ENCODE data around the gene HLA-E.

The HLA-E gene

DNA sequence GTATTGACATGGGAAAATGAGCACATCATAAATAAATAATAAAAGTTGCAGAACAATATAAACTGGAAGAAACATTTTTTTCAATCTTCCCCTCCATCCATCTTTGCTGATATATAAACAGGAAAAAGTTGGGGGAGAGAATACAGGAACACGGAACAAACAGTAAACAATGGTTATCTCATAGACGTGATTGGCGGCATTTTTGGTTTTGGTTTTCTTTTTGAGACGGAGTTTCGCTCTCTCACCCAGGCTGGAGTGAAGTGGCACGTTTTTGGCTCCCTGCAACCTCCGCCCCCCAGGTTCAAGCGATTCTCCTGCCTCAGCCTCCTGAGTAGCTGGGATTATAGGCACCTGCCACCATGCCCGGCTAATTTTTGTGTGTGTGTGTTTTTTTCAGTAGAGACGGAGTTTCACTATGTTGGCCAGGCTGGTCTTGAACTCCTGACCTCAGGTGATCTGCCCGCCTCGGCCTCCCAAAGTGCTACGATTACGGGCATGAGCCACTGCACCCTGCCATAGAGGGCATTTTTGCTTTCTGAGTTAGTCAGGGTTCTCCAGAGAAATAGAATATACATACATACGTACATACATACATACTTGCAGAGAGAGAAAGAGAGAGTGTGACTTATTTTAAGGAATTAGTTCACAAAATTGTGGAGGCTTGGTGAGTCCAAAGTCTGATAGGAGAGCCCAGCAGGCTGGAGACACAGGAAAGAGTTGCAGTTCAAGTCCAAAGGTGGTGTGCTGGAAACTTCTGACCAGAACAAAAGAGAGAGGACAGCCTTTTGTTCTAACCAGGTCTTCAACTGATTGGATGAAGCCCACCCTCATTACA lies 44.4 kb downstream of the HLA-E start:
- H3K27ac ChIP-seq (ENCODE audit: low read depth, low read length), result no peak overlapping the region
- no peak overlapping the region for H3K9ac ChIP-seq (ENCODE audit: low read length)
- no peak for DNase-seq
- H2AK5ac ChIP-seq (ENCODE audit: low read length), result no peak overlapping the region
- no peaks in the 10 kb centered on the region for H3K4me1 ChIP-seq (ENCODE audit: control insufficient read depth, low read depth, low read length)
- H3K4me2 ChIP-seq (ENCODE audit: low read length), result no peak overlapping the region
- no peak overlapping the region for H3K23ac ChIP-seq (ENCODE audit: low read length)
- H3K36me3 ChIP-seq (ENCODE audit: control insufficient read depth, insufficient read depth, low read length), result no peaks in the 10 kb centered on the region
- no peak overlapping the region for H2BK5ac ChIP-seq (ENCODE audit: low read length)
- no peaks in the 10 kb centered on the region for H3K79me2 ChIP-seq (ENCODE audit: control insufficient read depth, insufficient read depth, low read length)
- no peaks in the 10 kb centered on the region for H3K79me1 ChIP-seq (ENCODE audit: low read length)
- no peaks in the 10 kb centered on the region for H3K27me3 ChIP-seq (ENCODE audit: insufficient read depth, low read length, poor library complexity)
- no peak overlapping the region for H4K8ac ChIP-seq (ENCODE audit: low read depth, low read length)
- H2BK120ac ChIP-seq (ENCODE audit: low read depth, low read length), result no peak overlapping the region
- H3K56ac ChIP-seq (ENCODE audit: low read length), result no peak overlapping the region
- no peak overlapping the region for H3K4ac ChIP-seq (ENCODE audit: low read depth, low read length)
- H2BK15ac ChIP-seq (replicated peaks; ENCODE audit: low read depth), result no peak overlapping the region
- no peak overlapping the region for H4K5ac ChIP-seq (ENCODE audit: low read length)
- H3K18ac ChIP-seq (ENCODE audit: low read length), result no peak overlapping the region
- no peak overlapping the region for H3K4me3 ChIP-seq (ENCODE audit: low read length)
- no CpG with 5 or more reads among the region's 15 CpGs for WGBS (ENCODE audit: extremely low coverage, insufficient coverage, low lambda C conversion rate)

GRCh38 chr6:30537931-30538330 lies 48.6 kb downstream of the HLA-E start:
- no peak overlapping the region for H3K4me2 ChIP-seq (ENCODE audit: low read length)
- no peak overlapping the region for H2BK120ac ChIP-seq (ENCODE audit: low read depth, low read length)
- H3K36me3 ChIP-seq (ENCODE audit: control insufficient read depth, insufficient read depth, low read length), result no peaks in the 10 kb centered on the region
- H3K18ac ChIP-seq (ENCODE audit: low read length), result no peak overlapping the region
- H3K4ac ChIP-seq (ENCODE audit: low read depth, low read length), result no peak overlapping the region
- H3K27ac ChIP-seq (ENCODE audit: low read depth, low read length), result no peak overlapping the region
- no peak overlapping the region for H2BK15ac ChIP-seq (replicated peaks; ENCODE audit: low read depth)
- H3K27me3 ChIP-seq (ENCODE audit: insufficient read depth, low read length, poor library complexity), result no peaks in the 10 kb centered on the region
- no peak overlapping the region for H2AK5ac ChIP-seq (ENCODE audit: low read length)
- H3K4me3 ChIP-seq (ENCODE audit: low read length), result no peak overlapping the region
- no peak overlapping the region for H2BK5ac ChIP-seq (ENCODE audit: low read length)
- no CpG with 5 or more reads among the region's 3 CpGs for WGBS (ENCODE audit: extremely low coverage, insufficient coverage, low lambda C conversion rate)
- H4K8ac ChIP-seq (ENCODE audit: low read depth, low read length), result no peak overlapping the region
- DNase-seq, result no peak
- no peaks in the 10 kb centered on the region for H3K79me2 ChIP-seq (ENCODE audit: control insufficient read depth, insufficient read depth, low read length)
- H3K79me1 ChIP-seq (ENCODE audit: low read length), result no peaks in the 10 kb centered on the region
- H4K5ac ChIP-seq (ENCODE audit: low read length), result no peak overlapping the region
- no peaks in the 10 kb centered on the region for H3K4me1 ChIP-seq (ENCODE audit: control insufficient read depth, low read depth, low read length)
- no peak overlapping the region for H3K56ac ChIP-seq (ENCODE audit: low read length)
- no peak overlapping the region for H3K9ac ChIP-seq (ENCODE audit: low read length)
- no peak overlapping the region for H3K23ac ChIP-seq (ENCODE audit: low read length)

GRCh38 chr6:30541515-30542403 lies 52.5 kb downstream of the HLA-E start:
- H3K27ac ChIP-seq (ENCODE audit: low read depth, low read length), result no peak overlapping the region
- H3K9ac ChIP-seq (ENCODE audit: low read length), result peak overlapping the region; percentile 51
- peak overlapping the region; percentile 72 for H3K4me2 ChIP-seq (ENCODE audit: low read length)
- H3K18ac ChIP-seq (ENCODE audit: low read length), result no peak overlapping the region
- no peaks in the 10 kb centered on the region for H3K36me3 ChIP-seq (ENCODE audit: control insufficient read depth, insufficient read depth, low read length)
- peak overlapping the region; percentile 25 for H3K4me3 ChIP-seq (ENCODE audit: low read length)
- H3K4ac ChIP-seq (ENCODE audit: low read depth, low read length), result no peak overlapping the region
- no peaks in the 10 kb centered on the region for H3K27me3 ChIP-seq (ENCODE audit: insufficient read depth, low read length, poor library complexity)
- no CpG with 5 or more reads among the region's 23 CpGs for WGBS (ENCODE audit: extremely low coverage, insufficient coverage, low lambda C conversion rate)
- peak; percentile 88 for DNase-seq
- H2AK5ac ChIP-seq (ENCODE audit: low read length), result no peak overlapping the region
- H3K56ac ChIP-seq (ENCODE audit: low read length), result peak overlapping the region; percentile 9
- H4K8ac ChIP-seq (ENCODE audit: low read depth, low read length), result no peak overlapping the region
- H3K79me1 ChIP-seq (ENCODE audit: low read length), result no peaks in the 10 kb centered on the region
- H2BK120ac ChIP-seq (ENCODE audit: low read depth, low read length), result no peak overlapping the region
- H3K79me2 ChIP-seq (ENCODE audit: control insufficient read depth, insufficient read depth, low read length), result no peaks in the 10 kb centered on the region
- no peaks in the 10 kb centered on the region for H3K4me1 ChIP-seq (ENCODE audit: control insufficient read depth, low read depth, low read length)
- no peak overlapping the region for H4K5ac ChIP-seq (ENCODE audit: low read length)
- no peak overlapping the region for H3K23ac ChIP-seq (ENCODE audit: low read length)
- no peak overlapping the region for H2BK5ac ChIP-seq (ENCODE audit: low read length)
- H2BK15ac ChIP-seq (replicated peaks; ENCODE audit: low read depth), result no peak overlapping the region

DNA sequence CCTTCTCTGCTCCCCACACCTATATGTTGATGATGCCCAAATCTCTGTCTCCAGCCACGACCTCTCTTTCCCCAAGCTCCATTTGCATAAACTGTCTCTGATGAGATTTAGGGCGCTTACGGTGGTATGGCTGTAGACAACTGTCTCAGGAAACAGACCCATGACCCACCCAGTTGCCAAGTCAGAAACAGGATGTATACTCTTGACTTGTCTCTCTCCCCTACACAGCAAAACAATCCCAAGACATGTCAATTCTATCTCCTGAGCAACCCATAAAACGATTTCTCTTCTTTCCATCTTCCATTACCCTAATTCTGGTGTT lies 53.1 kb downstream of the HLA-E start:
- Histone ChIP-seq H3K56ac (ENCODE audit: low read length) (no peak overlapping the region), H3K9ac (ENCODE audit: low read length) (no peak overlapping the region), H3K23ac (ENCODE audit: low read length) (no peak overlapping the region), H3K79me1 (ENCODE audit: low read length) (no peaks in the 10 kb centered on the region), H3K36me3 (ENCODE audit: control insufficient read depth, insufficient read depth, low read length) (no peaks in the 10 kb centered on the region), H2BK15ac (replicated peaks; ENCODE audit: low read depth) (no peak overlapping the region), H2BK5ac (ENCODE audit: low read length) (no peak overlapping the region), H3K27ac (ENCODE audit: low read depth, low read length) (no peak overlapping the region), H3K4me3 (ENCODE audit: low read length) (no peak overlapping the region), H3K18ac (ENCODE audit: low read length) (no peak overlapping the region), H3K79me2 (ENCODE audit: control insufficient read depth, insufficient read depth, low read length) (no peaks in the 10 kb centered on the region), H3K4me1 (ENCODE audit: control insufficient read depth, low read depth, low read length) (no peaks in the 10 kb centered on the region), H3K4me2 (ENCODE audit: low read length) (no peak overlapping the region), H3K4ac (ENCODE audit: low read depth, low read length) (no peak overlapping the region), H3K27me3 (ENCODE audit: insufficient read depth, low read length, poor library complexity) (no peaks in the 10 kb centered on the region), H2BK120ac (ENCODE audit: low read depth, low read length) (no peak overlapping the region), H4K5ac (ENCODE audit: low read length) (no peak overlapping the region), H4K8ac (ENCODE audit: low read depth, low read length) (no peak overlapping the region), H2AK5ac (ENCODE audit: low read length) (no peak overlapping the region)
- DNase-seq, result no peak
- WGBS (ENCODE audit: extremely low coverage, insufficient coverage, low lambda C conversion rate), result no CpG with 5 or more reads among the region's 4 CpGs

- H2BK15ac ChIP-seq (replicated peaks; ENCODE audit: low read depth), result no peak overlapping the region
- no peak overlapping the region for H3K18ac ChIP-seq (ENCODE audit: low read length)
- no peaks in the 10 kb centered on the region for H3K36me3 ChIP-seq (ENCODE audit: control insufficient read depth, insufficient read depth, low read length)
- WGBS (ENCODE audit: extremely low coverage, insufficient coverage, low lambda C conversion rate), result no CpG with 5 or more reads among the region's 1 CpG
- H2BK5ac ChIP-seq (ENCODE audit: low read length), result no peak overlapping the region
- H2BK120ac ChIP-seq (ENCODE audit: low read depth, low read length), result no peak overlapping the region
- H3K79me1 ChIP-seq (ENCODE audit: low read length), result no peaks in the 10 kb centered on the region
- no peaks in the 10 kb centered on the region for H3K4me1 ChIP-seq (ENCODE audit: control insufficient read depth, low read depth, low read length)
- no peak overlapping the region for H3K23ac ChIP-seq (ENCODE audit: low read length)
- H3K4me3 ChIP-seq (ENCODE audit: low read length), result no peak overlapping the region
- H3K79me2 ChIP-seq (ENCODE audit: control insufficient read depth, insufficient read depth, low read length), result no peaks in the 10 kb centered on the region
- no peak overlapping the region for H3K4me2 ChIP-seq (ENCODE audit: low read length)
- no peaks in the 10 kb centered on the region for H3K27me3 ChIP-seq (ENCODE audit: insufficient read depth, low read length, poor library complexity)
- H3K4ac ChIP-seq (ENCODE audit: low read depth, low read length), result no peak overlapping the region
- no peak overlapping the region for H3K9ac ChIP-seq (ENCODE audit: low read length)
- no peak overlapping the region for H3K56ac ChIP-seq (ENCODE audit: low read length)
- H4K8ac ChIP-seq (ENCODE audit: low read depth, low read length), result no peak overlapping the region
- H3K27ac ChIP-seq (ENCODE audit: low read depth, low read length), result no peak overlapping the region
- DNase-seq, result no peak
- no peak overlapping the region for H4K5ac ChIP-seq (ENCODE audit: low read length)
- H2AK5ac ChIP-seq (ENCODE audit: low read length), result no peak overlapping the region
Measured at GRCh38 chr6:30542915-30543314, 53.6 kb downstream of the HLA-E start.
